IMR-90 (cell line): Measurements from ENCODE around the gene NT5DC1. TPM values are rescaled to one million over a fixed set of nuclear protein-coding genes. Genes with fewer than 3 reads are reported as not detected.
A peak's percentile ranks its signal among the peaks of the same experiment; 100 is the strongest.

Experiments used
- ATAC-seq: fragments of 200-7000 bp; cut with Tn5 transposase; 2 replicates; pipeline ENCODE4 v1.9.1; 2020; ENCODE audit warnings: low read depth, mild to moderate bottlenecking, moderate library complexity
- BruUV-seq: library from RNA; stranded (reverse); fragments of 400-500 nt; replicated peaks from 2 replicates; lab custom pipeline; 2021; lab: Mats Ljungman, UMichigan
- CTCF ChIA-PET: fragments of 300-600 bp; formaldehyde crosslinking; extraction: SDS; loops from one replicate; lab custom pipeline; 2021; ENCODE audit warnings: antibody characterized with exemption; lab: Yijun Ruan, JAX
- POLR2A ChIA-PET: fragments of 300-600 bp; sonication (Branson Sonifier 250); formaldehyde crosslinking; loops from one replicate; lab custom pipeline; 2022; ENCODE audit warnings: antibody characterized with exemption; ENCODE audit not compliant: unreplicated experiment; lab: Charles Lee
- DNase-seq: peaks from one replicate; pipeline ENCODE4 v3.0.0; 2013
- H2AFZ ChIP-seq: replicated peaks from 2 replicates; pipeline ENCODE3; 2013; ENCODE audit warnings: low read length, mild to moderate bottlenecking; ENCODE audit not compliant: poor library complexity
- H2AK5ac ChIP-seq: 2 replicates; pipeline ENCODE4 v1.6.1; 2013; ENCODE audit warnings: low read depth, low read length, inconsistent platforms
- H2AK9ac ChIP-seq: replicated peaks from 2 replicates; pipeline ENCODE3; 2013; ENCODE audit warnings: mild to moderate bottlenecking, low read depth, low read length, moderate library complexity; ENCODE audit not compliant: poor library complexity
- H2BK120ac ChIP-seq: 2 replicates; pipeline ENCODE4 v1.6.1; 2013; ENCODE audit warnings: low read depth, low read length, inconsistent platforms
- H2BK15ac ChIP-seq: 3 replicates; pipeline ENCODE4 v1.6.1; 2013; ENCODE audit warnings: low read depth, low read length, inconsistent platforms
- H2BK20ac ChIP-seq: 2 replicates; pipeline ENCODE4 v1.6.1; 2013; ENCODE audit warnings: low read depth, mild to moderate bottlenecking, inconsistent platforms, low read length, moderate library complexity
- H2BK5ac ChIP-seq: 2 replicates; pipeline ENCODE4 v1.6.1; 2013; ENCODE audit warnings: mild to moderate bottlenecking, low read depth, low read length, inconsistent platforms; ENCODE audit not compliant: poor library complexity, severe bottlenecking
- H3K14ac ChIP-seq: replicated peaks from 2 replicates; pipeline ENCODE4 v1.6.1; 2013; ENCODE audit warnings: low read depth, low read length, inconsistent platforms
- H3K18ac ChIP-seq: 2 replicates; pipeline ENCODE4 v1.6.1; 2013; ENCODE audit warnings: low read depth, low read length, control low read depth
- H3K23ac ChIP-seq: 2 replicates; pipeline ENCODE4 v1.6.1; 2013; ENCODE audit warnings: low read depth, low read length, inconsistent platforms
- H3K27ac ChIP-seq: 2 replicates; pipeline ENCODE4 v1.5.1; 2013; ENCODE audit warnings: mild to moderate bottlenecking, control low read depth, low read length; ENCODE audit not compliant: insufficient read depth
- H3K27me3 ChIP-seq: 2 replicates; pipeline ENCODE4 v1.6.1; 2013; ENCODE audit warnings: low read length; ENCODE audit not compliant: control insufficient read depth, insufficient read depth
- H3K36me3 ChIP-seq: 2 replicates; pipeline ENCODE4 v1.6.1; 2013; ENCODE audit warnings: low read length, mixed read lengths; ENCODE audit not compliant: control insufficient read depth, insufficient read depth
- H3K4ac ChIP-seq: 2 replicates; pipeline ENCODE4 v1.6.1; 2013; ENCODE audit warnings: low read depth, low read length, inconsistent platforms
- H3K4me1 ChIP-seq: 2 replicates; pipeline ENCODE4 v1.6.1; 2013; ENCODE audit warnings: low read length, mixed read lengths; ENCODE audit not compliant: control insufficient read depth, insufficient read depth
- H3K4me2 ChIP-seq: 2 replicates; pipeline ENCODE4 v1.6.1; 2013; ENCODE audit warnings: low read depth, mild to moderate bottlenecking, control low read depth, low read length, moderate library complexity
- H3K4me3 ChIP-seq: 2 replicates; pipeline ENCODE4 v1.5.1; 2013; ENCODE audit warnings: low read depth, mild to moderate bottlenecking, control low read depth, low read length, moderate library complexity; ENCODE audit not compliant: insufficient read depth
- H3K56ac ChIP-seq: 2 replicates; pipeline ENCODE4 v1.6.1; 2013; ENCODE audit warnings: low read length, inconsistent platforms; ENCODE audit not compliant: insufficient read depth; ENCODE audit errors: extremely low read depth
- H3K79me1 ChIP-seq, 2 experiments: 2 replicates each; pipeline ENCODE4 v1.6.1; 2013; ENCODE audit warnings: low read length in 2 of 2, inconsistent platforms in 1 of 2, low read depth in 1 of 2
- H3K9ac ChIP-seq: 2 replicates; pipeline ENCODE4 v1.6.1; 2013; ENCODE audit warnings: low read depth, low read length, control low read depth
- H3K9me1 ChIP-seq: 2 replicates; pipeline ENCODE4 v1.6.1; 2013; ENCODE audit warnings: low read length, inconsistent platforms; ENCODE audit not compliant: insufficient read depth
- H3K9me3 ChIP-seq: 2 replicates; pipeline ENCODE4 v1.6.1; 2013; ENCODE audit warnings: low read length; ENCODE audit not compliant: control insufficient read depth, insufficient read depth
- H4K20me1 ChIP-seq: 2 replicates; pipeline ENCODE4 v1.6.1; 2013; ENCODE audit warnings: low read length, inconsistent platforms; ENCODE audit not compliant: insufficient read depth
- H4K5ac ChIP-seq: 2 replicates; pipeline ENCODE4 v1.6.1; 2013; ENCODE audit warnings: mild to moderate bottlenecking, low read depth, low read length, control low read depth
- H4K8ac ChIP-seq, 2 experiments: 2 replicates each; pipeline ENCODE4 v1.6.1; 2013; ENCODE audit warnings: low read depth in 2 of 2, low read length in 2 of 2, control low read depth in 1 of 2, inconsistent platforms in 1 of 2
- H4K91ac ChIP-seq: 2 replicates; pipeline ENCODE4 v1.6.1; 2013; ENCODE audit warnings: low read depth, low read length, inconsistent platforms; ENCODE audit not compliant: insufficient read depth
- BHLHE40 ChIP-seq: fragments of 150-350 bp; IDR thresholded peaks from 2 replicates; pipeline ENCODE4 v1.6.1; 2016; ENCODE audit warnings: mild to moderate bottlenecking, low read depth, low read length
- MXI1 ChIP-seq: IDR thresholded peaks from 2 replicates; pipeline ENCODE4 v1.6.1; 2012; ENCODE audit warnings: low read depth, mild to moderate bottlenecking, low read length, moderate library complexity, borderline replicate concordance
- NFE2L2 ChIP-seq: fragments of 150-350 bp; IDR thresholded peaks from 2 replicates; pipeline ENCODE4 v1.6.1; 2016; ENCODE audit warnings: low read depth, mild to moderate bottlenecking, low read length
- RAD21 ChIP-seq: IDR thresholded peaks from 2 replicates; pipeline ENCODE4 v1.6.1; 2012; ENCODE audit warnings: low read length, improper control_type of control experiment
- SMC3 ChIP-seq: fragments of 150-350 bp; IDR thresholded peaks from 2 replicates; pipeline ENCODE4 v1.6.1; 2016; ENCODE audit warnings: low read depth, mild to moderate bottlenecking, antibody characterized with exemption, low read length, moderate library complexity
- USF2 ChIP-seq: fragments of 150-350 bp; IDR thresholded peaks from 2 replicates; pipeline ENCODE4 v1.6.1; 2017; ENCODE audit warnings: mild to moderate bottlenecking, antibody characterized with exemption, low read length, low read depth
- WGBS, 2 experiments: methylation state at CpG; one replicate each; pipeline versions ENCODE4 v1.1.5 to v1.1.7; 2013; ENCODE audit warnings: missing lambda C conversion rate in 2 of 2; ENCODE audit not compliant: insufficient read length in 1 of 2; ENCODE audit errors: extremely low coverage in 2 of 2; 5-methylcytosine and 5-hydroxymethylcytosine counted together
- dilution Hi-C: fragments of 300-500 bp; cut with HindIII; formaldehyde crosslinking; loops from one replicate; pipeline ENCODE4 v1.14.3; 2018; ENCODE audit warnings: low sequenced_read_pairs; ENCODE audit not compliant: unreplicated experiment
- in situ Hi-C: fragments of 300-500 bp; cut with MboI; formaldehyde crosslinking; loops from 3 replicates; pipeline ENCODE4 v1.14.3; 2019; ENCODE audit warnings: low sequenced_read_pairs, inconsistent platforms, mixed read lengths
- intact Hi-C: fragments of 100-400 bp; cut with micrococcal nuclease; formaldehyde crosslinking; loops from 2 replicates; pipeline ENCODE4 v1.10.0; 2022
- polyA plus RNA-seq, 3 experiments: library from polyadenylated mRNA; depleted of rRNA; stranded (reverse); fragments of >200 nt; gene quantifications; 2 replicates each; pipeline ENCODE4 v1.2.3, GENCODE V29; 2012; ENCODE audit warnings: low replicate concordance in 1 of 3
- total RNA-seq: library from RNA; depleted of rRNA; stranded (reverse); fragments of >200 nt; gene quantifications from 2 replicates; pipeline ENCODE4 v1.2.3, GENCODE V29; 2012

The NT5DC1 gene
- total and polyA plus RNA-seq, 2 of the 4 experiments (the other 2 are of a cell fraction): 11.7 to 16.8 TPM

GRCh38 chr6:116072368-116072767 is 28.3 kb upstream of the NT5DC1 start:
- Histone ChIP-seq H3K9me3 (no peaks in the 10 kb centered on the region), H2BK15ac (peak overlapping the region; percentile 74; the same call in 1 of the 3 replicates), H4K8ac (no peak overlapping the region), H3K4me1 (peaks cover 11% of the 10 kb centered on the region), H3K9me1 (peaks cover 11% of the 10 kb centered on the region), H4K91ac (no peak overlapping the region), H2AFZ (no peak overlapping the region), H2BK5ac (no peak overlapping the region), H3K23ac (no peak overlapping the region), H2AK9ac (no peak overlapping the region), H3K18ac (peak overlapping the region; percentile 65; the same call in 1 of the 2 replicates), H3K4me3 (no peak overlapping the region), H3K27ac (no peak overlapping the region), H3K79me1 (no peaks in the 10 kb centered on the region; a peak in 1 of 4 replicates), H3K14ac (0 out of 2 replicates have a peak overlapping the region, but pooled peaks have one; percentile 14), H3K9ac (no peak overlapping the region), H3K27me3 (no peaks in the 10 kb centered on the region), H3K4me2 (no peak overlapping the region), H2BK20ac (no peak overlapping the region), H2AK5ac (peak overlapping the region; percentile 36; the same call in 1 of the 2 replicates), H4K20me1 (no peaks in the 10 kb centered on the region), H3K36me3 (no peaks in the 10 kb centered on the region), H2BK120ac (no peak overlapping the region), H4K5ac (no peak overlapping the region), H3K56ac (no peak overlapping the region), H3K4ac (peak overlapping the region; percentile 1; the same call in 1 of the 2 replicates)
- in situ Hi-C loops: no loop called here
- BruUV-seq: no TSS peak
- intact Hi-C loops: no loop called here
- ChIA-PET POLR2A (no interaction called here), CTCF (interaction anchor here (0.6 kb wide), 1 partner anchor 61 kb away, joined by 3 read pairs; no protein-coding TSS in a partner anchor)
- ATAC-seq (no peak), DNase-seq (no peak)
- TF ChIP-seq NFE2L2 (no peak), BHLHE40 (no peak), USF2 (no peak), SMC3 (no peak), RAD21 (no peak), MXI1 (no peak)
- WGBS, 2 experiments: no CpG with 5 or more reads among the region's 1 CpG
- dilution Hi-C loops: no loop called here
